OCI-LY7 (cell line): ENCODE measurements around the gene PDE11A.

Experiments
- CTCF ChIP-seq: fragments of 200-600 bp; sonication (generic); conservative IDR thresholded peaks from 2 replicates; pipeline ENCODE4 v1.5.1; 2014; ENCODE audit warnings: mild to moderate bottlenecking, antibody characterized with exemption, low read length, moderate library complexity, mixed read lengths
- EZH2phosphoT487 ChIP-seq: fragments of 200-600 bp; sonication (generic); IDR thresholded peaks from 2 replicates; pipeline ENCODE4 v1.6.1; 2018; ENCODE audit warnings: low read depth, borderline replicate concordance, mild to moderate bottlenecking, mixed run types, antibody characterized with exemption, low read length, moderate library complexity, mixed read lengths

GRCh38 chr2:178111743-178112142, 39.2 kb upstream of the PDE11A start:
- no peak for TF ChIP-seq CTCF
- no peak for TF ChIP-seq EZH2phosphoT487
